ENCODE measurements around the gene VMO1.
A peak's percentile ranks its signal among the peaks of the same experiment; 100 is the strongest.

VMO1 gene

GRCh38 chr17:4766723-4767122 lies 19.4 kb downstream of the VMO1 start:
- peak overlapping the region; percentile 32 for H3K27ac ChIP-seq (ENCODE audit: low read depth, low read length)

GRCh38 chr17:4766201-4766600 lies 20.0 kb downstream of the VMO1 start:
- Histone ChIP-seq H3K27ac (ENCODE audit: low read depth, low read length) (no peak overlapping the region), H3K36me3 (ENCODE audit: control insufficient read depth in 1 of 2, insufficient read depth in 2 of 2, low read length in 2 of 2) (no peaks in the 10 kb centered on the region), H3K9ac (ENCODE audit: low read depth in 1 of 2, low read length in 2 of 2) (no peak overlapping the region), H3K4me1 (ENCODE audit: control insufficient read depth in 1 of 2, insufficient read depth in 2 of 2, low read length in 2 of 2) (peaks cover 12 to 15% of the 10 kb centered on the region in 2 donors), H3K27me3 (ENCODE audit: control insufficient read depth in 1 of 2, insufficient read depth in 2 of 2, low read length in 2 of 2) (no peaks in the 10 kb centered on the region), H3K9me3 (ENCODE audit: control insufficient read depth in 1 of 2, low read length in 2 of 2) (no peaks in the 10 kb centered on the region), H3K4me3 (ENCODE audit: low read depth in 1 of 2, low read length in 2 of 2) (no peak overlapping the region)

More at GRCh38 chr17:4766723-4767122, 19.4 kb downstream of the VMO1 start:
- H3K4me1 ChIP-seq (ENCODE audit: control insufficient read depth in 1 of 2, insufficient read depth in 2 of 2, low read length in 2 of 2) = peaks cover 12 to 20% of the 10 kb centered on the region in 2 donors
- H3K9me3 ChIP-seq (ENCODE audit: control insufficient read depth in 1 of 2, low read length in 2 of 2) = no peaks in the 10 kb centered on the region
- no peak overlapping the region for H3K4me3 ChIP-seq (ENCODE audit: low read depth in 1 of 2, low read length in 2 of 2)
- H3K36me3 ChIP-seq (ENCODE audit: control insufficient read depth in 1 of 2, insufficient read depth in 2 of 2, low read length in 2 of 2) = no peaks in the 10 kb centered on the region
- H3K27me3 ChIP-seq (ENCODE audit: control insufficient read depth in 1 of 2, insufficient read depth in 2 of 2, low read length in 2 of 2) = no peaks in the 10 kb centered on the region
- no peak overlapping the region for H3K9ac ChIP-seq (ENCODE audit: low read depth in 1 of 2, low read length in 2 of 2)

GRCh38 chr17:4764595-4764994 lies 21.6 kb downstream of the VMO1 start:
- no peaks in the 10 kb centered on the region for H3K36me3 ChIP-seq (ENCODE audit: control insufficient read depth in 1 of 2, insufficient read depth in 2 of 2, low read length in 2 of 2)
- no peaks in the 10 kb centered on the region for H3K9me3 ChIP-seq (ENCODE audit: control insufficient read depth in 1 of 2, low read length in 2 of 2)
- H3K4me3 ChIP-seq (ENCODE audit: low read depth in 1 of 2, low read length in 2 of 2) = no peak overlapping the region
- H3K4me1 ChIP-seq (ENCODE audit: control insufficient read depth in 1 of 2, insufficient read depth in 2 of 2, low read length in 2 of 2) = peaks cover 2 to 4% of the 10 kb centered on the region in 2 donors
- H3K27ac ChIP-seq (ENCODE audit: low read depth, low read length) = no peak overlapping the region
- H3K27me3 ChIP-seq (ENCODE audit: control insufficient read depth in 1 of 2, insufficient read depth in 2 of 2, low read length in 2 of 2) = no peaks in the 10 kb centered on the region
- H3K9ac ChIP-seq (ENCODE audit: low read depth in 1 of 2, low read length in 2 of 2) = no peak overlapping the region

GRCh38 chr17:4759776-4760236 lies 26.4 kb downstream of the VMO1 start:
- Histone ChIP-seq H3K9me3 (ENCODE audit: control insufficient read depth in 1 of 2, low read length in 2 of 2) (no peaks in the 10 kb centered on the region), H3K9ac (ENCODE audit: low read depth in 1 of 2, low read length in 2 of 2) (no peak overlapping the region), H3K27ac (ENCODE audit: low read depth, low read length) (no peak overlapping the region), H3K4me1 (ENCODE audit: control insufficient read depth in 1 of 2, insufficient read depth in 2 of 2, low read length in 2 of 2) (no peaks in the 10 kb centered on the region), H3K4me3 (ENCODE audit: low read depth in 1 of 2, low read length in 2 of 2) (no peak overlapping the region), H3K27me3 (ENCODE audit: control insufficient read depth in 1 of 2, insufficient read depth in 2 of 2, low read length in 2 of 2) (no peaks in the 10 kb centered on the region), H3K36me3 (ENCODE audit: control insufficient read depth in 1 of 2, insufficient read depth in 2 of 2, low read length in 2 of 2) (no peaks in the 10 kb centered on the region)

GRCh38 chr17:4753392-4753791 lies 32.8 kb downstream of the VMO1 start:
- H3K27ac ChIP-seq (ENCODE audit: low read depth, low read length) = no peak overlapping the region
- H3K4me3 ChIP-seq (ENCODE audit: low read depth in 1 of 2, low read length in 2 of 2) = no peak overlapping the region
- H3K9ac ChIP-seq (ENCODE audit: low read depth in 1 of 2, low read length in 2 of 2) = no peak overlapping the region

GRCh38 chr17:4751932-4752331 lies 34.2 kb downstream of the VMO1 start:
- H3K9ac ChIP-seq (ENCODE audit: low read depth in 1 of 2, low read length in 2 of 2) = no peak overlapping the region
- H3K9me3 ChIP-seq (ENCODE audit: control insufficient read depth in 1 of 2, low read length in 2 of 2) = no peaks in the 10 kb centered on the region
- H3K27ac ChIP-seq (ENCODE audit: low read depth, low read length) = no peak overlapping the region
- H3K4me1 ChIP-seq (ENCODE audit: control insufficient read depth in 1 of 2, insufficient read depth in 2 of 2, low read length in 2 of 2) = no peaks in the 10 kb centered on the region
- H3K27me3 ChIP-seq (ENCODE audit: control insufficient read depth in 1 of 2, insufficient read depth in 2 of 2, low read length in 2 of 2) = peaks cover 0 to 3% of the 10 kb centered on the region in 2 donors
- no peak overlapping the region for H3K4me3 ChIP-seq (ENCODE audit: low read depth in 1 of 2, low read length in 2 of 2)
- no peaks in the 10 kb centered on the region for H3K36me3 ChIP-seq (ENCODE audit: control insufficient read depth in 1 of 2, insufficient read depth in 2 of 2, low read length in 2 of 2)

More at GRCh38 chr17:4753392-4753791, 32.8 kb downstream of the VMO1 start:
- peaks cover 0 to 3% of the 10 kb centered on the region in 2 donors for H3K27me3 ChIP-seq (ENCODE audit: control insufficient read depth in 1 of 2, insufficient read depth in 2 of 2, low read length in 2 of 2)
- H3K9me3 ChIP-seq (ENCODE audit: control insufficient read depth in 1 of 2, low read length in 2 of 2) = no peaks in the 10 kb centered on the region
- no peaks in the 10 kb centered on the region for H3K36me3 ChIP-seq (ENCODE audit: control insufficient read depth in 1 of 2, insufficient read depth in 2 of 2, low read length in 2 of 2)
- no peaks in the 10 kb centered on the region for H3K4me1 ChIP-seq (ENCODE audit: control insufficient read depth in 1 of 2, insufficient read depth in 2 of 2, low read length in 2 of 2)

- Histone ChIP-seq H3K36me3 (ENCODE audit: control insufficient read depth in 1 of 2, insufficient read depth in 2 of 2, low read length in 2 of 2) (no peaks in the 10 kb centered on the region), H3K9me3 (ENCODE audit: control insufficient read depth in 1 of 2, low read length in 2 of 2) (no peaks in the 10 kb centered on the region), H3K27ac (ENCODE audit: low read depth, low read length) (no peak overlapping the region), H3K4me1 (ENCODE audit: control insufficient read depth in 1 of 2, insufficient read depth in 2 of 2, low read length in 2 of 2) (no peaks in the 10 kb centered on the region), H3K4me3 (ENCODE audit: low read depth in 1 of 2, low read length in 2 of 2) (no peak overlapping the region), H3K27me3 (ENCODE audit: control insufficient read depth in 1 of 2, insufficient read depth in 2 of 2, low read length in 2 of 2) (peaks cover 0 to 3% of the 10 kb centered on the region in 2 donors), H3K9ac (ENCODE audit: low read depth in 1 of 2, low read length in 2 of 2) (no peak overlapping the region)
These were observed 35.6 kb downstream of the VMO1 start for GRCh38 chr17:4750606-4751005.

GRCh38 chr17:4748686-4749085 lies 37.5 kb downstream of the VMO1 start:
- H3K27ac ChIP-seq (ENCODE audit: low read depth, low read length) = no peak overlapping the region
- peaks cover 3 to 4% of the 10 kb centered on the region in 2 donors for H3K27me3 ChIP-seq (ENCODE audit: control insufficient read depth in 1 of 2, insufficient read depth in 2 of 2, low read length in 2 of 2)

GRCh38 chr17:4747847-4748246 lies 38.3 kb downstream of the VMO1 start:
- no peaks in the 10 kb centered on the region for H3K36me3 ChIP-seq (ENCODE audit: control insufficient read depth in 1 of 2, insufficient read depth in 2 of 2, low read length in 2 of 2)
- H3K9ac ChIP-seq (ENCODE audit: low read depth in 1 of 2, low read length in 2 of 2) = no peak overlapping the region
- peaks cover 3 to 4% of the 10 kb centered on the region in 2 donors for H3K27me3 ChIP-seq (ENCODE audit: control insufficient read depth in 1 of 2, insufficient read depth in 2 of 2, low read length in 2 of 2)
- H3K9me3 ChIP-seq (ENCODE audit: control insufficient read depth in 1 of 2, low read length in 2 of 2) = no peaks in the 10 kb centered on the region
- H3K4me3 ChIP-seq (ENCODE audit: low read depth in 1 of 2, low read length in 2 of 2) = no peak overlapping the region
- no peaks in the 10 kb centered on the region for H3K4me1 ChIP-seq (ENCODE audit: control insufficient read depth in 1 of 2, insufficient read depth in 2 of 2, low read length in 2 of 2)
- no peak overlapping the region for H3K27ac ChIP-seq (ENCODE audit: low read depth, low read length)

More at GRCh38 chr17:4748686-4749085, 37.5 kb downstream of the VMO1 start:
- no peak overlapping the region for H3K4me3 ChIP-seq (ENCODE audit: low read depth in 1 of 2, low read length in 2 of 2)
- no peaks in the 10 kb centered on the region for H3K4me1 ChIP-seq (ENCODE audit: control insufficient read depth in 1 of 2, insufficient read depth in 2 of 2, low read length in 2 of 2)
- H3K9ac ChIP-seq (ENCODE audit: low read depth in 1 of 2, low read length in 2 of 2) = no peak overlapping the region
- no peaks in the 10 kb centered on the region for H3K36me3 ChIP-seq (ENCODE audit: control insufficient read depth in 1 of 2, insufficient read depth in 2 of 2, low read length in 2 of 2)
- H3K9me3 ChIP-seq (ENCODE audit: control insufficient read depth in 1 of 2, low read length in 2 of 2) = no peaks in the 10 kb centered on the region

- no peak overlapping the region for H3K9ac ChIP-seq (ENCODE audit: low read depth in 1 of 2, low read length in 2 of 2)
- H3K27ac ChIP-seq (ENCODE audit: low read depth, low read length) = no peak overlapping the region
- no peaks in the 10 kb centered on the region for H3K4me1 ChIP-seq (ENCODE audit: control insufficient read depth in 1 of 2, insufficient read depth in 2 of 2, low read length in 2 of 2)
- H3K9me3 ChIP-seq (ENCODE audit: control insufficient read depth in 1 of 2, low read length in 2 of 2) = no peaks in the 10 kb centered on the region
- no peaks in the 10 kb centered on the region for H3K36me3 ChIP-seq (ENCODE audit: control insufficient read depth in 1 of 2, insufficient read depth in 2 of 2, low read length in 2 of 2)
- H3K4me3 ChIP-seq (ENCODE audit: low read depth in 1 of 2, low read length in 2 of 2) = no peak overlapping the region
- peaks cover 3 to 4% of the 10 kb centered on the region in 2 donors for H3K27me3 ChIP-seq (ENCODE audit: control insufficient read depth in 1 of 2, insufficient read depth in 2 of 2, low read length in 2 of 2)
These were observed 40.9 kb downstream of the VMO1 start for GRCh38 chr17:4744999-4745969.

Data from duodenal mucosa (tissue), 2 donors.